Activated T-helper 2 cell treated with anti-CD3 and anti-CD28 coated beads, Interferon-gamma antibody, Interleukin-2, Interleukin-4, amounts not matched to agents 10 μg/mL and 5 μg/mL and 100 μg/mL, durations not matched to agents 14 hours and 24 hours and 36 hours (primary cell): ENCODE data around the gene INTS11. TPM values are rescaled to one million over a fixed set of nuclear protein-coding genes. Genes with fewer than 3 reads are reported as not detected.
A peak's percentile ranks its signal among the peaks of the same experiment; 100 is the strongest.

Experiments
- DNase-seq: peaks from one replicate; pipeline ENCODE4 v3.0.0; 2021; ENCODE audit warnings: low spot score
- H3K27ac Mint-ChIP-seq: one replicate; pipeline ENCODE4 v1.8.0; 2021; ENCODE audit warnings: mixed read lengths
- H3K27me3 Mint-ChIP-seq: one replicate; pipeline ENCODE4 v1.8.0; 2021; ENCODE audit warnings: low read depth, mixed read lengths
- H3K36me3 Mint-ChIP-seq: one replicate; pipeline ENCODE4 v1.8.0; 2021; ENCODE audit warnings: low read depth, mixed read lengths
- H3K4me1 Mint-ChIP-seq: one replicate; pipeline ENCODE4 v1.8.0; 2021; ENCODE audit warnings: low read depth, mixed read lengths
- H3K4me3 Mint-ChIP-seq: one replicate; pipeline ENCODE4 v1.8.0; 2021; ENCODE audit warnings: low read depth, mild to moderate bottlenecking, moderate library complexity, mixed read lengths
- H3K9me3 Mint-ChIP-seq: one replicate; pipeline ENCODE4 v1.8.0; 2021; ENCODE audit warnings: mixed read lengths
- intact Hi-C: fragments of 100-400 bp; cut with micrococcal nuclease; formaldehyde crosslinking; loops from one replicate; pipeline ENCODE4 v1.15.1; 2023
- total RNA-seq: library from RNA; stranded (reverse); gene quantifications from 2 replicates; pipeline ENCODE4 v1.2.3, GENCODE V29; 2022

INTS11 gene
- total RNA-seq, 1 donor from 2014 or later = 127 TPM

DNA sequence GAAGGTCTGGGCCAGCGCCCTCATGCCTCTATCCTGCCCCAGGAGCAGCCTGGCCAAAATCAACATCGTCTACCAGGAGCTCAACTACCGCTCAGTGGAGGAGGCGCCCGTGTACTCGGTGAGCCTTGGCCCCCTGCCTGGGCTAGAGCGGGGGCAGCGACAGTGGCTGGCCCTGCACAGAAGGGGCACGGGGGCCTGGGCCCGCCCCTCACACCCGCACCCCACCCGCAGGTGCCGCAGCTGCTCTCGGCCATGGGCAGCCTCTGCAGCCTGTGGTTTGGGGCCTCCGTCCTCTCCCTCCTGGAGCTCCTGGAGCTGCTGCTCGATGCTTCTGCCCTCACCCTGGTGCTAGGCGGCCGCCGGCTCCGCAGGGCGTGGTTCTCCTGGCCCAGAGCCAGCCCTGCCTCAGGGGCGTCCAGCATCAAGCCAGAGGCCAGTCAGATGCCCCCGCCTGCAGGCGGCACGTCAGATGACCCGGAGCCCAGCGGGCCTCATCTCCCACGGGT lies 33.4 kb downstream of the INTS11 start:
- no peak overlapping the region for H3K27ac Mint-ChIP-seq
- no peaks in the 10 kb centered on the region for H3K36me3 Mint-ChIP-seq
- no peak for DNase-seq
- H3K27me3 Mint-ChIP-seq = no peaks in the 10 kb centered on the region
- intact Hi-C loops = loop anchor here (5.0 kb wide), 2 partner anchors 169 to 259 kb away; no protein-coding TSS in a partner anchor
- H3K4me3 Mint-ChIP-seq = no peak overlapping the region
- H3K4me1 Mint-ChIP-seq = no peaks in the 10 kb centered on the region
- H3K9me3 Mint-ChIP-seq = no peaks in the 10 kb centered on the region

DNA sequence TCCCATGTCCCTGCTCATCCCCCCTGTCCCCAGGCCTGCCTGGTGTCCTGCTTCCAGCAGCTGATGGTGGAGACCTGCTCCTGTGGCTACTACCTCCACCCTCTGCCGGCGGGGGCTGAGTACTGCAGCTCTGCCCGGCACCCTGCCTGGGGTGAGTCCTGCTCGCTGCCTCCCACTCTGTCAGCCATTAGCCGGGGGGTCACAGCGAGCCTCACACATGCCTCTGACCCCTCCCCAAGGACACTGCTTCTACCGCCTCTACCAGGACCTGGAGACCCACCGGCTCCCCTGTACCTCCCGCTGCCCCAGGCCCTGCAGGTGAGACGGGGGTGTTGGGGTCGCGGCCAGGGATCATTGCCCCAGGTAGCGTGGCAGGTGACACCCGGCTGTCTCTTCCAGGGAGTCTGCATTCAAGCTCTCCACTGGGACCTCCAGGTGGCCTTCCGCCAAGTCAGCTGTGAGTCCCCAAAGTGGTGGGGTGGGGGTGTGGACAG lies 34.2 kb downstream of the INTS11 start:
- Mint-ChIP-seq H3K27me3 (no peaks in the 10 kb centered on the region), H3K36me3 (no peaks in the 10 kb centered on the region), H3K9me3 (no peaks in the 10 kb centered on the region), H3K27ac (no peak overlapping the region), H3K4me1 (no peaks in the 10 kb centered on the region), H3K4me3 (no peak overlapping the region)
- peak; percentile 58 for DNase-seq
- intact Hi-C loops = loop anchor here (5.0 kb wide), 2 partner anchors 168 to 258 kb away; no protein-coding TSS in a partner anchor

DNA sequence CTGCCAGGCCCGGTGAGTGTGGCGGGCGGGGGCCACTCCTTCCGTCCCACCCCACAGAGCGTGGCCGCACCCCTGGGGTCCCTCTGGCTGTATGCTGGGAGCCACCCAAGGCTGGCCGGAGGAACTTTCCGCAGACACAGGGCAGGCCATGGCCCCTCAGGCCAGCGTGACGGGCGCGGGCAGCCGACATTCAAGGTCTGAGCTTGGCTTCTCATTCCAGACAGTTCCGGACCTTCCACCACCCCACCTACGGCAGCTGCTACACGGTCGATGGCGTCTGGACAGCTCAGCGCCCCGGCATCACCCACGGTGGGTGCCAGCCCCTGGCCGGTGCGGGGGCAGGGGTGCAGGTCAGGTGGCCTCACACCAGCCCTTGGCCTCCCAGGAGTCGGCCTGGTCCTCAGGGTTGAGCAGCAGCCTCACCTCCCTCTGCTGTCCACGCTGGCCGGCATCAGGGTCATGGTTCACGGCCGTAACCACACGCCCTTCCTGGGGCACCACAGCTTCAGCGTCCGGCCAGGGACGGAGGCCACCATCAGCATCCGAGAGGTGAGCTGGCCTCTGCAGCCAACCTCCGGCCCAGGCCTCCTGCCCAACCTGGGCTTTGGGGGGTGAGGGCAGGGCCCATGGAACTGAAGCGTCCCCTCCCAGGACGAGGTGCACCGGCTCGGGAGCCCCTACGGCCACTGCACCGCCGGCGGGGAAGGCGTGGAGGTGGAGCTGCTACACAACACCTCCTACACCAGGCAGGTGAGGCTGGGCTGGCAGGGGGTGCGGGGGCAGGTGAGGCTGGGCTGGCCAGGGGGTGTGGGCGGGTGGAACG lies 37.0 kb downstream of the INTS11 start:
- Mint-ChIP-seq H3K4me1 (peaks cover 1% of the 10 kb centered on the region), H3K27me3 (no peaks in the 10 kb centered on the region), H3K36me3 (no peaks in the 10 kb centered on the region), H3K27ac (no peak overlapping the region), H3K4me3 (no peak overlapping the region), H3K9me3 (no peaks in the 10 kb centered on the region)
- intact Hi-C loops = no loop called here
- DNase-seq = no peak

DNA sequence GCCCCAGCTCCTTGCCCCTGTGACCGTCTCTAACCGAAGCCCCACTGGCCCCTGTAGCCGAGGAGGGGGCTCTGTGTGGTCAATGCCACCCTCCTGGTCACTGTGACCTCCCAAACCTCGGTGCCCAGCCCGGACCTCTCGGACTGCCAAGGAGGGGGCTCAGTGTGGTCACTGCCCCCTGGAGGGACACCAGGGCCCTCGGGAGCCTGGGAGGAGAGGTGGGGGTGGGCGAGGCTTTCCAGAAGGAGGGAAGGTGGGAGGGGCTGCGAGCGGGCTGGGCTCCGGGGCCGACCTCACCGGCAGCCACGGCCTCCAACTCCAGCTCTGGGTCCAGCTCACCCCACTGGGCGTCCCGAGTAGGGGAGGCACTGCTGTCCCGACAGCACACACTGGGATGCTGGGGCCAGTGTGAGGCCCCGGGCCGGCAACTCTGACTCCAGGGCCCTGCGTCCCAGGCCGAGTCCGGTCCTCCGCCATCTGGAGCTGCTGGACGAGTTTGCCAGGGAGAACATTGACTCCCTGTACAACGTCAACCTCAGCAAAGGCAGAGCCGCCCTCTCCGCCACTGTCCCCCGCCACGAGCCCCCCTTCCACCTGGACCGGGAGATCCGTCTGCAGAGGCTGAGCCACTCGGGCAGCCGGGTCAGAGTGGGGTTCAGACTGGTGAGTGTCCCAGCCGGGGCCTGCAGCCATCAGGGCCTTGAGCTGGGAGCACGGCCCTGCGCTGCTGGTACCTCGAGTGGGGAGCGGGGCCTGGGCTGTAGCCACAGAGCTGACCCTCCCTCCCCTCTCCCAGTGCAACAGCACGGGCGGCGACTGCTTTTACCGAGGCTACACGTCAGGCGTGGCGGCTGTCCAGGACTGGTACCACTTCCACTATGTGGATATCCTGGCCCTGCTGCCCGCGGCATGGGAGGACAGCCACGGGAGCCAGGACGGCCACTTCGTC lies 37.9 kb downstream of the INTS11 start:
- H3K4me3 Mint-ChIP-seq = no peak overlapping the region
- no peak for DNase-seq
- H3K9me3 Mint-ChIP-seq = no peaks in the 10 kb centered on the region
- no peak overlapping the region for H3K27ac Mint-ChIP-seq
- intact Hi-C loops = no loop called here
- no peaks in the 10 kb centered on the region for H3K36me3 Mint-ChIP-seq
- H3K27me3 Mint-ChIP-seq = no peaks in the 10 kb centered on the region
- H3K4me1 Mint-ChIP-seq = peaks cover 1% of the 10 kb centered on the region

DNA sequence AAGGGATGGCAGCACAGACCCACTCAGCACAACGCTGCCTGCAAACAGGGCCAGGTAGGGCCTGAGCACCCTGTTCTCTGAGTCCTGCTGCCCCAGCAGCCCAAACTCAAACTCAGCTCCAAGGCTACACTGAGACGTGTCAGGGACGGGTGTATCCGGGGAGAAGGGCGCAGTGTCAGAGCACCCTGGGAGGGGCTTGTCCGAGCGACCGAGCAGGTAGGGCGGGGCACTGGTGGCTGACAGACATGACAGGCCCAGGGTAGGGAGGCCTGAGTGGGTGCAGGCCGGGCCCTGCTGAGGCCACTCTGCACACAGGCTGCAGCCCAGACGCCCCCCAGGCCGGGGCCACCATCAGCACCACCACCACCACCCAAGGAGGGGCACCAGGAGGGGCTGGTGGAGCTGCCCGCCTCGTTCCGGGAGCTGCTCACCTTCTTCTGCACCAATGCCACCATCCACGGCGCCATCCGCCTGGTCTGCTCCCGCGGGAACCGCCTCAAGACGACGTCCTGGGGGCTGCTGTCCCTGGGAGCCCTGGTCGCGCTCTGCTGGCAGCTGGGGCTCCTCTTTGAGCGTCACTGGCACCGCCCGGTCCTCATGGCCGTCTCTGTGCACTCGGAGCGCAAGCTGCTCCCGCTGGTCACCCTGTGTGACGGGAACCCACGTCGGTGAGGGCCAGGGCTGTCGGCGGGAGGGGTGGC lies 38.7 kb downstream of the INTS11 start:
- Mint-ChIP-seq H3K4me1 (peaks cover 1% of the 10 kb centered on the region), H3K4me3 (no peak overlapping the region), H3K27ac (no peak overlapping the region), H3K9me3 (no peaks in the 10 kb centered on the region), H3K36me3 (no peaks in the 10 kb centered on the region), H3K27me3 (no peaks in the 10 kb centered on the region)
- DNase-seq = no peak
- intact Hi-C loops = no loop called here

DNA sequence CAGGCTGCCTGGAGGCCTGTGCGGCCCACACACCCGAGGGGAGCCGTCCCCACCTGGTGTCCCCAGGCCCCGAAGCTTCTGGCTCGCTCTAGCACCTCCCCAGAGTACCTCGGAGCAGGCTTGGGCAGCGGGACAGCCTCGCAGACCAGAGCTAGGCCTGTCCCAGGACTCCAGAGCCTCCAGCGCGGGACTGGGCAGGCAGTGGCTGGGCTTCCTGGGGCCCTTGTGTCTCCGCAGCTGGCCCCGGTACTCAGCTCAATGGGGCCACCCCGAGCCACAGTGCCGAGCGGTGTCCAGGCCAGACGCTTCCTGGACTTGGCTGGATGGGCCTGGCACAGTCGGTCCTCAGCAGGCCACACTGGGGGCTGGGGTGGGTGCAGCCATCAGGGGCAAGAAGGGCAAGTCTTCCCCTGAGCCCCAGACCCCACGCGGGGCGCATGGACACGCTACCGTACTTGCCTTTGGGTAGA lies 39.3 kb downstream of the INTS11 start:
- DNase-seq = no peak
- Mint-ChIP-seq H3K27me3 (no peaks in the 10 kb centered on the region), H3K36me3 (no peaks in the 10 kb centered on the region), H3K27ac (no peak overlapping the region), H3K9me3 (no peaks in the 10 kb centered on the region), H3K4me1 (peaks cover 1% of the 10 kb centered on the region), H3K4me3 (no peak overlapping the region)
- intact Hi-C loops = no loop called here

DNA sequence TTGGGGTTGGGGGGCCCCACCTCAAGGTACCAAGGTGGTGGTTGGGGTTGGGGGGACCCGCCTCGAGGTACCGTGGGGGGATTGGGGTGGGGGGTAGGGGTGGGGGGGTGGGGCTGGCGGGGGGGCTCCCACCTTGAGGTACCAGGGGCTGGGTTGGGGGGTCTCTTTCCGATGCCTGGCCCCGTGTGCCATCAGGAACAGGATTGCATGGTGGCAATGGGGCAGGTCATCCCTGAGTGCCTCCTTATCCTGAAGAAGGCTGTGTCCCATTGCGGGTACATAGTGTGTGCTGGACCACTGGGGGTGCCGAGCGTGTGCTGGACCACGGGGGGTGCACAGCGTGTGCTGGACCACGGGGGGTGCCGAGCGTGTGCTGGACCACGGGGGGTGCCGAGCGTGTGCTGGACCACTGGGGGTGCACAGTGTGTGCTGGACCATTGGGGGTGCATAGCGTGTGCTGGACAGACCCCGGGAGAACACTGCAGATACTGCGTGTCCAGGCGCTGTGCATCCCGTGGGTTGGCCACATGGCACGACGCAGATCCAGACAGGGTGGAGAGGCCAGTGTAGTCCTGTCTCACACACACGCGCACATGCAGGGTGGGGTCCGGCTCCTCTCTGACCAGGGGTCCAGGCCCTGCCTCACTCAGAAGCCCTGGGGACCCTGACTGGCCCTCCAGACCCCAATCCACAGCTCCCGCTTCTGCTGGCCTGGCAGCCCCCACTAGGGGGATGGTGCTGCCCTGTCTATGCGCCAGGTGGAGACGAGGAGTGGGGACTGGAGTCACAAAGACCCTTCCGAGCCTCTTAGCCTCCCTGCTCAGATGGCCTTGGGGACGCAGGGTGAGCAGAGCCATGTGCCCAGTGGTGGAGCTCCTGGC lies 40.0 kb downstream of the INTS11 start:
- Mint-ChIP-seq H3K27ac (no peak overlapping the region), H3K27me3 (no peaks in the 10 kb centered on the region), H3K36me3 (no peaks in the 10 kb centered on the region), H3K4me1 (peaks cover 1% of the 10 kb centered on the region), H3K9me3 (no peaks in the 10 kb centered on the region), H3K4me3 (no peak overlapping the region)
- intact Hi-C loops = no loop called here
- no peak for DNase-seq

DNA sequence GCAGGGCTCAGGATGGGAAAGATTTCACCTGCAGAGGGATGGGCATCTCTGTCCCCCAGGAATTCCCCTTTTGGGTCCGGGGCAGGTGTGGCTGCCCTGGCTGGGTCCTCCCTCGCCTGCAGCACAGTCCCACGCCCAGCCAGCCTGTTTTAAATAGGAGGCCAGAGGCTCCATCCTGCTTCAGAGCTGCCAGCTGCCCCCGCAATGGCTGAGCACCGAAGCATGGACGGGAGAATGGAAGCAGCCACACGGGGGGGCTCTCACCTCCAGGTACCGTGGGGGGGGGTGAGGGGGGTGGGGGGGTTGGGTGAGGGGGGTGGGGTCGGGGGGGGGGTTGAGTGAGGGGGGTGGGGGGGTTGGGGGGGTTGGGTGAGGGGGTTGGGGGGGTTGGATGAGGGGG lies 40.6 kb downstream of the INTS11 start:
- intact Hi-C loops = no loop called here
- no peak overlapping the region for H3K4me3 Mint-ChIP-seq
- peaks cover 1% of the 10 kb centered on the region for H3K4me1 Mint-ChIP-seq
- no peak overlapping the region for H3K27ac Mint-ChIP-seq
- no peaks in the 10 kb centered on the region for H3K9me3 Mint-ChIP-seq
- no peak for DNase-seq
- no peaks in the 10 kb centered on the region for H3K36me3 Mint-ChIP-seq
- H3K27me3 Mint-ChIP-seq = no peaks in the 10 kb centered on the region

DNA sequence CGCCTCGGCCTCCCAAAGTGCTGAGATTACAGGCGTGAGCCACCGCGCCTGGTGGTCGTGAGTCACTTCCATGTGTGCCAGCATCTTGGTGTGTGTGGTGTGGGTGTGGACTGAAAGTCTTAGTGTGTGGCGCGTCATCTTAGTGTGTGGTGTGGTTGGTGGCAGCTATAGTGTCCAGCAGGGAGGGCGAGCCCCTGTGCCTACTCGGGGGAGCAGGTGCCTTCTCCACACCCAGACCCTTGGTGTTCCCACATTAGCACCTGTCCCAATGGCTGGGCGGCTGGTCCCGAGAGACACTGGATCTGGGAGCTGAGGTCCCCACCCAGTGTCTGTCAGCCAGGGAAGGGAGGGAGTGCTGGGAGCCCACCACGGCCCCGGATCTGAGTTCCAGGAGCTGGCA lies 41.5 kb downstream of the INTS11 start:
- no peak for DNase-seq

DNA sequence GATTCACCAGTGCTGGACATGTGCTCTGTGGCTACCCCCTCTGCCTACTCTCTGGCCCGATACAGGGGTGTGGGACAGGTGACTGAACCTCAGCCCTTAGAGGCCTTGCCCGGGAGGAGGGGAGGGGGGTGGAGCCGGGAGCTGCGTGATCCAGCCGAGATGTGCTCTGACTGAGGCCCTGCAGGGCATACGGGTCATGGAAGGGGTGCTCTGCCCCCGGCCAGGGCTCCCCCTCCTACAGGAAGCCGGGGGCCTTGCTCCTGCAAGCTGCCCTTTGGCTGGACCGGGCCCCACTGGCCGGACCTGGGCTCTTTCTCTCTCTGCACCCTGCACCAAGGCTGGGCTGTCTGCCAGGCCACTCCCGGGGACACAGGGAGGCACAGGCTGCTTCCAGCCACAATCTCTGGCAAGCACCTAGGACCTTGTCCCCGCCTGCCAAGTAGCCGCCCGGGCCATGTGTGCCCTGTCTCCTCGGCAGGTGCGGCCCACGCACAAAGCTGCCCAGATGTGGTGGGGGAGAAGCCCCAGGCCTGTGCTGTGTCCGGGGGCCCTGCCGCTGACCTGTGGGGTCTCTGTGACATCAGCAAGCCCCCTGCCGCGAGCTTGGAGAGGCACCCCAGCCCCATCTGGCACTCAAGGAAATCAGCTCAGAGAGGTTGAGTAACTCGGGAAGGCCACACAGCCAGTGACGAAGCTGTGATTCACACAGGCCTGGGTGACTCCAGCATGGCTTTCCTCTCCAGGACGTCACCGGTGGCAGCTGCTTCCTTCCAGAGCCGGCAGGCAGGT lies 42.7 kb downstream of the INTS11 start:
- H3K27ac Mint-ChIP-seq = no peak overlapping the region
- H3K9me3 Mint-ChIP-seq = no peaks in the 10 kb centered on the region
- peaks cover 1% of the 10 kb centered on the region for H3K4me1 Mint-ChIP-seq
- H3K27me3 Mint-ChIP-seq = no peaks in the 10 kb centered on the region
- no peaks in the 10 kb centered on the region for H3K36me3 Mint-ChIP-seq
- no peak for DNase-seq
- intact Hi-C loops = no loop called here
- no peak overlapping the region for H3K4me3 Mint-ChIP-seq

More for the DNA sequence above, 41.5 kb downstream of the INTS11 start:
- no peaks in the 10 kb centered on the region for H3K27me3 Mint-ChIP-seq
- no peak overlapping the region for H3K27ac Mint-ChIP-seq
- intact Hi-C loops = no loop called here
- no peaks in the 10 kb centered on the region for H3K36me3 Mint-ChIP-seq
- H3K4me3 Mint-ChIP-seq = no peak overlapping the region
- H3K9me3 Mint-ChIP-seq = no peaks in the 10 kb centered on the region
- H3K4me1 Mint-ChIP-seq = peaks cover 1% of the 10 kb centered on the region
